ENCODE measurements around the gene ACAA1. TPM values are rescaled to one million over a fixed set of nuclear protein-coding genes. Genes with fewer than 3 reads are reported as not detected.

Gene ACAA1
- total RNA-seq, 1 experiment from 2014 or later, result 52.0 TPM

GRCh38 chr3:38108649-38109579 is 28.0 kb downstream of the ACAA1 start:
- POLR2A ChIA-PET, result no interaction called here

More at GRCh38 chr3:38108649-38109579, 28.0 kb downstream of the ACAA1 start:
- Histone ChIP-seq H3K4me3 (ENCODE audit: low read depth in 2 of 2, low read length in 2 of 2) (no peak overlapping the region), H3K27me3 (ENCODE audit: control insufficient read depth, insufficient read depth, low read length) (peaks cover 3% of the 10 kb centered on the region; the same call in 1 of the 2 replicates), H3K4me1 (ENCODE audit: control insufficient read depth, insufficient read depth, low read length) (no peaks in the 10 kb centered on the region), H3K36me3 (ENCODE audit: control insufficient read depth, insufficient read depth, low read length) (no peaks in the 10 kb centered on the region), H3K27ac (ENCODE audit: low read length) (no peak overlapping the region), H3K9me3 (ENCODE audit: control insufficient read depth, insufficient read depth, low read depth, low read length) (no peaks in the 10 kb centered on the region; the same call in 1 of the 2 replicates)
- TF ChIP-seq REST (IDR thresholded peaks at IDR 0.05; ENCODE audit: insufficient read depth in 1 of 2, low read depth in 2 of 2, low read length in 1 of 2), result no peak
- TF ChIP-seq TCF7L2 (IDR thresholded peaks at IDR 0.05; ENCODE audit: low read depth, low read length), result no peak
- no peak for TF ChIP-seq SIN3A (IDR thresholded peaks at IDR 0.05; ENCODE audit: borderline replicate concordance, insufficient read depth, low read depth, low read length)
- TF ChIP-seq CTCF (IDR thresholded peaks at IDR 0.05), result no peak
- no peak for TF ChIP-seq POLR2AphosphoS5 (IDR thresholded peaks at IDR 0.05; ENCODE audit: low read depth, low read length)
- CTCF ChIA-PET, result no interaction called here
- DNase-seq (ENCODE audit: low read depth, low spot score) (no peak), ATAC-seq (no peak)
- in situ Hi-C loops (cut with HindIII; ENCODE audit: low pct_unique_long_range_greater_than_20kb, low sequenced_read_pairs) (no loop called here), intact Hi-C loops (cut with micrococcal nuclease; ENCODE audit: unreplicated experiment) (no loop called here)
- no TSS peak for BruUV-seq (replicated peaks)
